ENCODE measurements around the gene EHD3.
"Not testable (repeated sequence)": the region's sequence is repeated elsewhere in the genome, so short reads cannot be mapped to it uniquely, and the experiment has no call there.

EHD3 gene

DNA sequence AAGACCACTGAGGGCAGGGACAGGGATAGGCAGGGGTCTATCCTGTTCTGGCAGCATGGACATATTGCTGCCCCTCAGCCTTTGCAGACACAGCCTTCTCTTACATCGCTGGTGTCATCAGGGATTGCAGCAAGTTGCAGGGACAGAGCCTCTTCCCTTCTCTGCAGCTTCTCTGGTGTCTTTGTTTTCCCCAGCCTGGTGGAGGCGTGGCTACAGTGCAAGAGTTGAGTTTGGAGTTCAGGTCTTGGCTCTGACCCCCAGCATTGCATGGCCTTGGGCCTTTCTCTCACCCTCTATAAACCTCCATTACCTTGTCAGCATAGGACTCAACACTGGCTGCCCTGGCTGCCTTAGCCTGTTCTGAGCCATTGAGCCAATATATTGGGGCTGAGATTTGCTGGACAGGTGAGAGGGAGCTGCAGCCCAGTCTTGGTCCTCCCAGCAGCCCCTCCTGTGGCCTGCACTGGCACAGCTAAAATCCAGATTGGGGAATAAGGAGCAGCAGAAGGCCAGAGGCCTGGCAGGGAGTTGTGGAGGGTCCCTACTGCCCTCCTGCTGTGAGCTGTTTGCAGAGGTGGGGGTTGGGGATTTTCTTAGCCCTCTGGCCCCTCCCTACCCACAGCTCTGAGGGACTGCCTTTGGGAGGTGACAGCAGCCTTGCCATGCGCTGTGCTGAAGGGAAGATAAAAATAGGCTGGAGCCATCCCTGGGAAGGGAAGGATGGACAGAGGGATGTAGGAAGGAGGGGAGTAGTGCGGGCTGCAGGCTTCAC, 22.8 kb downstream of the EHD3 start:
- DNase-seq = no peak

DNA sequence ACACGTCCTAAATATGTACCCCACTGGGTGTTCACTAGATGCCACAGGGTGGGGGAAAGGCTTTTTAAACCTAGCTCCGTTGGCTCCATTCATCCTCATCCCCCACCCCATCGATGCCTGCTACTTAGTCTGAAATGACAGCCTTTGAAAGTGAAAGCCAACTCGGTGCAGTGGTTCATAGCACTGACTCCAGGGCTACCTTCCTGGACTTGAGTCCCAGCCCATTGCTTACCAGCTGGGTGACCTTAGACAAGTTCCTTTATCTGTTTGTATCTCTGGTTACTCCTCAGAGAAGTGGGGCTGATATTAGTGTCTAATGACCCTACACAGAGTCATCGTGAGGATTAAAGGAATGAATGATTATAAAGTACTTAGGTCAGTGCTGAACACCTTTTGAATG, 24.4 kb downstream of the EHD3 start:
- no peak for DNase-seq

DNA sequence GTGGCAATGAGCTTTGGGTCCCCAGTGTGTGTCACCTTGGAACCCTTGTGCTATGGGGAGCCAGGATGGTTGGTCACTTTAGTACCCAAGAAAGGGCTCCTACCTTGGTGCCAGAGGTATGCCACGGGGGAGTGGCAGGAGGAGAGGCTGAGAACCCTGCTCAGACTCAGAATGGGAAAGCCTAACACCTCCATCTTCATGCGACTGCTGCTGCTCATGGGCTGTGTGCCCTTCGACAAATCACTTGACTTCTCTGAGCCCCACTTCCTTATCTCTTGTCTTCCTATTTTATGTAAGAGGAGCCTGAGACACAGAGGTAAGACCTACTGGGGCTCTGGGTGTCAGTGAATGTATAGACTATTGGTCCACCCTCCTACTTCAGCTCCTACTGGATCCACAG, 25.1 kb downstream of the EHD3 start:
- DNase-seq = no peak

DNA sequence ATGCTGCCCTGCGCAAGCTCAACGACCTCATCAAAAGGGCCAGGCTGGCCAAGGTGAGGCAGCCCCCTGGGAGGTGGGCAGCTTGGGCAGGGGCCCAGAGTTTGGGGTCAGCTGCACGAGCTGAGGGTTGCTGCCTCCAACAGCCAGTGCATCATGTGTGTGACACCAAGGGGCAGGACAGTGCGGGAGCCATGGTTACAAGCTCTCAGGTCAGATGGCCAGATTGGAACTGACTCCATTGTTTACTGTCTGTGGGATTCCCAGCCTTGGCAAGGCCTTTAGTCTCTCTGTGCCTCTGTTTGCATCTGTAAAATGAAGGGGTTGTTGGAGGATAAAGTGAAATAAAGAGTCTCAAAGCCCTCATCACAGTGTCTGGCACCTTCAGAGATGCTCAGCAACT, 26.9 kb downstream of the EHD3 start:
- no peak for DNase-seq

DNA sequence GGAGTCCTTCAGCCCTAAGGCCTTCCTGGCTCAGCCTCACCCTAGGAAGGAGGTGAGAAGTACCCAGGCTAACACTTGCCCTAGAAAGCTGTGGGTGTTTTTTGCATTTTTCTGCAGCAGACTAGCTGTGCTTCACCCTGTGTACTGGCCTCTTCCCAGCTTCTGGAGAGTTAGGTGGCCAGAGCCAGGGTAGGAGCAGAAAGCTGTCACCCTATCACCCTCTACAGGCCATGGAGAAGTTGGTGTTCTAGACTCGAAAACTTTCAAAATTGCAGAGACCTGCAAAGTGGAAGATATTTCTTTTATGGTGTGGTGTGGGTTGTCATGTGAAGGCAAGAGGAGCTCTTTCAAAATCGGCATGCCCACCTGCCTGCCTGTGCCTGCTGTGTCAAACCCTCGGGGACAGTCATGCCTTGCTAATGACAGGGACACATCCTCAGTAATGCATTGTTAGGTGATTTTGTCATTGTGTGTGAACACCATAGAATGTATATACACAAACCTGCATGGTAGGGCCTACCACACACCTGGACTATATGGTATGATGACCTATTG, 29.8 kb downstream of the EHD3 start:
- DNase-seq = no peak

DNA sequence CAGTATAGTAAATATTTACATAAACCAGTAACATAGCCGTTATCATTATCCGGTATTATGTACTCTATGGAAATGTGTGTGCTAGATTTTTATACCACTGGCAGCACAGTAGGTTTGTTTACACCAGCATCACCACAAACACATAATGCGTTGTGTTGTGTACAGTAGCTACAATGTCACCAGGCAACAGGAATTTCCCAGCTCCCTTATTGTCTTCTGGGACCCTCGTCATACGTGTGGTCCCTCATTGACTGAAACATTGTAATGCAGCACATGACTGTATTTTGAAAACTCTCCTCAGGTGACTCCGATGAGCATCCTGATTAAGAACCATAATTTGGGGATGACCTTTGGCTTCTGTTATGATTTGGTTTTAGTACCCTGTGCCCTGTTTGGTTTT, 31.3 kb downstream of the EHD3 start:
- DNase-seq = no peak

DNA sequence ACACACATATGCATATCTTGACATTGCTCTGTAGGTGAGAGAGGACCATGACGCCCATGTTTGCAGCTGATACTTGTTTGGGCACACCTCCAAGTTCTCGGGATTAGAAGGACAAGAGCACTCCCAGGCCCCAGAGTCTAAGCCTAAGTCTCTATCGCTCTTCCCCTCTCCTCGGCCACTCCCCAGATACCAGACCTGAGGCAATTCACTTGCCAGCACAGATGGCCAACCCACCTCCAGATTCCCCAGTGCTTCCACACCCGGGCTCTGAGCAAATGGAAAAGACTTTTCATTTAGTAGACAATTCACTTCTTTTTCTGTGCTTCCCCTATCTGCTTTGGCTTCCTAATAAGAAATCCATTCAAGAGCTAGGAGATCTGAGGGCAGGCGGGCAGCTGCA, 32.9 kb downstream of the EHD3 start:
- no peak for DNase-seq

DNA sequence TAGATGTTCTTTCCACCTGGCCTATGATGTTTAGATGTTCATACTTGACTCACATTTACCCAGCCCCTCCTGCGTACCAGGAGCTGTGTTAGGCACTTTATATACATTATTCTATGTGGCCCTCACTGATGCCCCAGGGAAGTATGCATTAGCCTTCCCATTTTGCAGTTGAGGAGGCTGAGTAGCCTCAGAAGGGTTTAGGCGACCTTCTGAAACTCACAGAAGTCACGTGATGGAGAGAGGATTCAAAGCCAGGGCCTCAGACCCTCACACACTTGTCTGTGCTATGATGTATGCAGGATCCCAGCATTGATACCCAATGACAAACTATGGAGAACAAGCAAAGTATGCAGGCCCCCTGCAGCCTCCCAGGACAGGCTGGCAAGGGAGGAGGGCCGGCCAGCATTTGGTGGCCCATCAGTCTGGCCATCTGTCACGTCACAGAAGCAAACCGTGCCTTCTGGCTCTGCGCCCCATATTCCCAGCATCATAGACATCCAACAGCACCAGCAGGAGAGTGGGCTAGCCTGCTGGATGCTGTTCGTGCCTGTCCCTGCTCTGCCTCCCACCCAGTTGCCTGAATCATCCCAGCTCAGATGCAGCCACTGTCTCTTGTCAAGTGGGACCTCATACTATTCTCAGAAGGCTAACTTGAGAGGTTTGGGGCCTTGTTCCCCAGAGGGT, 33.6 kb downstream of the EHD3 start:
- DNase-seq = no peak

DNA sequence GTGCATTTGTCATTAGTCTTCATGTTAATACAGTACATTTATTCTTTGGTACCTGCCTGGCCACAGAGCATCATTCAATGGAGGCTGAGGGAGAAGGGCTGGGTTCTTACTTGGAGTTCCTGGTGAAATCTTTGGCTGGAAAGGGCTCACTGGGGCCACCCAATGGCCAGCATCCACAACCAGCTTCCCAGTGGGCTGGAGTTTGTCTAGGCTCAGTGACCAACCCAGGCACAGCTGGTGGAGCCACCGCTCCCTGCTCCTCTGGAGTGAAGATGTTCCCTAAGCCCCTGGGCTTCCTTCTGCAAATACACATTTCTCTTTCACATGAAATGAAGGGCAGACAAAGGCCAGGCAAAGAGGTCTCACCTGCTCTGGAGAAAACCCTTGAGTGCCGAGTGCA, 34.4 kb downstream of the EHD3 start:
- DNase-seq = no peak

DNA sequence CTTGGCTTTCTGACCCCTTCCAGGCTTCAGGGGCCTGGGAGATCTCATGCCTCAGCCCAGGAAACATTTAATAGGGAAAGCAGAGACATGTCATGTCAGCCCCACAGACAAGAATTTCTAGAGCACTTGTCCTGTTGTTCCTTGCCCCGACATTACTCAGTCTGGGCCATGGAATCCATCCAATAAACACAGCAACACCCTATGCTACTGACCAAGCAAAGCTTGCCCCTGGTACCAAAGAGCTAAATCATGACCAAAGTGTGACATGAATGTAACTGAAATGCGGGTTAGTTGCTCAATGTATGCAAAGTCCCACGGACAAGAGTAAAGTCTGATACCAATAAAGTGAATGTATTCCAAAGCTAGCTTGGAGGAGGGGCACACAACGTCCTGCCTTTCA, 35.1 kb downstream of the EHD3 start:
- DNase-seq = no peak

DNA sequence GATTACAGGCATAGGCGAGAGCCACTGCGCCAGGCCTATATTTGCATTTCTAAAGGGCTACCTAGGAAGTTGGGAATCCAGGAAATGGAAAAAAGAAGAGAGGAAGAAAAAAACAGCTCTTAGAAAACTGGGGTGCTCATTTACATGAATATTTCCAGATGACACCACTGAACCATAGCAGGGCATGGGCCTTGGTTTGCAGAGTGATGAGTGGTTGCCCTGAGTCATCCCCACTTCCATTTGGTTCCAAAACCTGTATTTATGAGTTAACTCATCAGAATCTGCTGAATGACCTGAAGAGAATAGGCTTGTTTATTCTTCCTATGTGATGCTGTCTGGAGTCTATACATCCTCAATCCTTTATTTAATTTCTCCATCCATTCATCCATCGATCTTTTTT, 36.2 kb downstream of the EHD3 start:
- DNase-seq = no peak

- no peak for DNase-seq
Measured at GRCh38 chr2:31270822-31271231, 36.9 kb downstream of the EHD3 start.

DNA sequence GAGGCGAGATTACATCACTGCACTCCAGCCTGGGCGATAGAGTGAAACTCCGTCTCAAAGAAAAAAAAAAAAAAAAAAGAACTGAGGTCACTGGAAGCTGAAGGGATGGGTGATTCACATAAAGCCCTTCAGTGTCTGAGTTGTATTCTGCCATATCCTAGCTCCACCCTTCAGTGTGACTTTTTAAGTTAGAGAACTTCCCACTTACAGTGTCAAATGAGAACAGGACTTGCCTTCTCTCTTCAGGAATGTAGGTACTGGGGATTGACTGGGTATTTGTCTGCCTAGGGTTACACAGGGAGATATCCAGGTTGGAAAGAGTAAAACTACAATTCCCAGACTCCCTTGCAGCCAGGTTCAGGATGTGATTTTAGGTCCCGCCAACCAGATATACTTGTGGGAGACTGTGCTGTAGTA, 37.9 kb downstream of the EHD3 start:
- DNase-seq = no peak

DNA sequence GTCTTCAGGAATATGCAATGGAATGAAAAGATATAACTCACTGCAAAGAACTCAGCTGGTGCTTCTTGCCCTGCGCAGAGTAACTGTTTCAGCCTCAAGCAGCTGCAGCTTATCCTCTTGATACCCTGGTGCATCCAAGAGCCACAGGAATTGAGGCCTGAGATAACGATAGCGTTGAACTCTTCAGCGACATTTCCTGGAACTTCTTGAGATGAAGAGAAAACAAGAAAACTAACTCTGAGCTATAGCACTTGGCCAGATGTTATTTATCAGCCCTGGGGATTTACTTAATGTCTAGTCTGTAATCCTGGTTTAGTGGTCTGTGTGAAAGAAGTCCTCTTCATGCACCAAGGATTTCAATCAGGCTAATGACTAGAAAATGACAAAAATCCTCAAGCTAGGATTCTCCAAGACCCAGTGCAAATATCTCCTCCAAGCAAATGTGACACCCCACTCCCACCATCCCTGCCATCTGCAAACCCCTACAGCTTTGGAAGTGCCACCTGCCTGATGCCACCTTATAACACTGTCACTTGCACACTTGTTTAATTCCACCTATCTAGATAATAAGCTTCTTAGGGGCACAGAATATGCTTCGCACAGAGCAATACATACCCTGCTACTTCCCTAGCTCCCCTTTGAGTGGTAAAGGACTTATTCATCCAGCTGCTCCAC, 40.6 kb downstream of the EHD3 start:
- no peak for DNase-seq

- no peak for DNase-seq
Measured at GRCh38 chr2:31275976-31276375, 42.0 kb downstream of the EHD3 start.

DNA sequence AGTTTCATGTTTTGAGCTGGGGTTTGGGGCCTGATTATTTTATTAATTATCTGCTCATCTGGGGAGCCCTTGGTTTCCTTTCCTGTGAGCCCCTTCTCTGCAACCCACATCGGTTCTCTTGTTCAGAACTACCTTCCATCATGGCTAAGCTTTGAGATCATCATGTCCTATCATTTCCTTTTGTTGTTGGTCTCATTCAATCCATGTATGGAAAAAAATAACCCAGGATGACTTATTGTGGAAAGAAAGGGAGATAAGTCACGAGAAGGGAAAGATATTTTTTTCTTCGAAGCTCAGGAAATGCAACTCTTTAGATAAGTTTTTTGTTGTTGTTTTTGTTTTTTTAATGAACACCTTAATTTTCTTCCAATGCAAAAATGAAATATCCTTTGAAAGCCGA, 43.7 kb downstream of the EHD3 start:
- no peak for DNase-seq

- DNase-seq = no peak
Measured at GRCh38 chr2:31282634-31283033, 48.7 kb downstream of the EHD3 start.

- DNase-seq = not testable (repeated sequence)
Measured at GRCh38 chr2:31283193-31283919, 49.4 kb downstream of the EHD3 start.

- no peak for DNase-seq
Measured at GRCh38 chr2:31284107-31284506, 50.2 kb downstream of the EHD3 start.

DNA sequence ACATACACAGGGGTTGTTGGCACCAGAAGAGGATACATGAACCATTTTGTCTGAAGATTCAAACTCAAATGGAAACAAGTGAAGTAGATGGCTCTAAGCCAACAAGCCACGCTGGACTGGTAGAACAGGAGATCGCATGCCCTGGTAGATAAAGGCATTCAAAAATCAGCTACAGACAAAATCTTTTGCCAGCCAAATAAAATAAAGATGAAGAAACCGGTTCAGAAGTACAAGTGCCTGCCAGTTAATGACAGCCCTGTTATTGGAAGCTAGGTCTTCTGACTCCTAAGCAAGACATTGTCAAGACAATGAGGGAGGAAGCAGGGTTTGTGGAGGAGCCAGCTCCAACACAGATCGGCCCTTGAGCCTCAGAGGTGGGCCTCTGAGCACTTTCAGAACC, 52.3 kb downstream of the EHD3 start:
- DNase-seq = no peak

DNA sequence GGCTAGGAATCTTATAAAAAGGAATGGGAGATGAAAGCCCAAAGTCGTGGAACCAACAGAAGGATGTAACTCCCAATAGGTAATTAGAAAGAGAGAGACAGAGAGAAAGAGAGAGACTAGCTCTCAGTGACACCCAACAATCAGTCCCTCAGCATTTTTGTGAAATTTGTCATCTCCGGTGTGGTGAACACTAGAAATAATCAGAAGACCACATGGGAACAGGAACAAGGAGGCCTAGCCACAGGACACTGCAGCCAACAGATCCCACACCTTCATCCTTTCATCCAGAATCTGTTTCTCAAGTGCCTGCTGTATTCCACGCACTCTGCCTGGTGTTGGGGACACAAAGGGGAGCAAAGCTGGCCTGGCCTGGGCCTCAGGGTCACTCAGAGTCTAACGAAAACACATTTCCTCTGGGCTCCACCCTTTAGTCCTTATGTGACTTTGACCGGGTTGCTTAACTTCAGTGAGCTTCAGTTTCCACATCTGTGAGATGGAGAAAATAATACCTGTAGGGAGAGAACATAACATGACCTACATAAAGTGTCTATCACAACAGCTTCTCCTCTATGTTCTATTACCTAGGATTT, 53.1 kb downstream of the EHD3 start:
- DNase-seq = no peak

- no peak for DNase-seq
Measured at GRCh38 chr2:31287654-31288053, 53.7 kb downstream of the EHD3 start.

GRCh38 chr2:31294196-31294595, 60.2 kb downstream of the EHD3 start:
- DNase-seq = no peak

Measured in NCI-H1694 treated with DMSO at 0.1 percent for 48 hours (cell line).